Measurements from ENCODE around the gene TMEM200B. TPM values are rescaled to one million over a fixed set of nuclear protein-coding genes. Genes with fewer than 3 reads are reported as not detected.
"Not testable (repeated sequence)": the region's sequence is repeated elsewhere in the genome, so short reads cannot be mapped to it uniquely, and the experiment has no call there.

Gene TMEM200B
- total RNA-seq, 4 donors from 2014 or later: 0.91 to 5.3 (median 3.4) TPM

- H3K4me3 ChIP-seq: no peak overlapping the region
- no peak for TF ChIP-seq POLR2A (IDR thresholded peaks at IDR 0.05)
- no peak for TF ChIP-seq CTCF (IDR thresholded peaks at IDR 0.05)
- 71 to 73% methylated on average over 5 of the region's 6 CpGs for WGBS, 2 donors
- no peak for DNase-seq
- no peak overlapping the region for H3K27ac ChIP-seq
- H3K4me1 ChIP-seq: no peaks in the 10 kb centered on the region
- H3K9me3 ChIP-seq: no peaks in the 10 kb centered on the region
- H3K36me3 ChIP-seq: peaks cover 0 to 85% (median 0%) of the 10 kb centered on the region in 3 donors
- H3K27me3 ChIP-seq: no peaks in the 10 kb centered on the region
- intact Hi-C loops (cut with DNase I): no loop called here
These were observed 10.1 kb downstream of the TMEM200B start for GRCh38 chr1:29113413-29114117.

GRCh38 chr1:29112705-29113412 is 10.8 kb downstream of the TMEM200B start:
- no peak for DNase-seq
- H3K36me3 ChIP-seq: peaks cover 0 to 83% (median 0%) of the 10 kb centered on the region in 3 donors
- TF ChIP-seq POLR2A (IDR thresholded peaks at IDR 0.05) (no peak), CTCF (IDR thresholded peaks at IDR 0.05) (no peak)
- no peaks in the 10 kb centered on the region for H3K9me3 ChIP-seq
- no peaks in the 10 kb centered on the region for H3K4me1 ChIP-seq
- no peak overlapping the region for H3K4me3 ChIP-seq
- no peak overlapping the region for H3K27ac ChIP-seq
- intact Hi-C loops (cut with DNase I): no loop called here
- no peaks in the 10 kb centered on the region for H3K27me3 ChIP-seq
- WGBS, 2 donors: 89 to 91% methylated on average over 7 of the region's 7 CpGs

GRCh38 chr1:29108041-29108440 is 15.7 kb downstream of the TMEM200B start:
- WGBS, 2 donors: 91 to 100% methylated on average over 6 of the region's 6 CpGs
- DNase-seq; intact Hi-C loops (cut with DNase I): not testable (repeated sequence)

GRCh38 chr1:29105822-29106221 is 17.9 kb downstream of the TMEM200B start:
- no peak overlapping the region for H3K27ac ChIP-seq
- TF ChIP-seq POLR2A (IDR thresholded peaks at IDR 0.05) (no peak), CTCF (IDR thresholded peaks at IDR 0.05) (no peak)
- H3K4me1 ChIP-seq: no peaks in the 10 kb centered on the region
- no peaks in the 10 kb centered on the region for H3K9me3 ChIP-seq
- peaks cover 0 to 66% (median 0%) of the 10 kb centered on the region in 3 donors for H3K36me3 ChIP-seq
- DNase-seq: no peak
- 79 to 91% methylated on average over 6 of the region's 6 CpGs for WGBS, 2 donors
- intact Hi-C loops (cut with DNase I): no loop called here
- no peak overlapping the region for H3K4me3 ChIP-seq
- H3K27me3 ChIP-seq: no peaks in the 10 kb centered on the region

More at GRCh38 chr1:29108041-29108440, 15.7 kb downstream of the TMEM200B start:
- H3K36me3 ChIP-seq: peaks cover 0 to 64% (median 0%) of the 10 kb centered on the region in 3 donors
- not testable (repeated sequence) for H3K27ac ChIP-seq, H3K4me1 ChIP-seq, H3K4me3 ChIP-seq, H3K27me3 ChIP-seq, H3K9me3 ChIP-seq

GRCh38 chr1:29100487-29100886 is 23.2 kb downstream of the TMEM200B start:
- DNase-seq: no peak
- Histone ChIP-seq H3K4me3 (no peak overlapping the region), H3K4me1 (no peaks in the 10 kb centered on the region), H3K9me3 (no peaks in the 10 kb centered on the region), H3K36me3 (peaks cover 0 to 83% (median 0%) of the 10 kb centered on the region in 3 donors), H3K27ac (no peak overlapping the region), H3K27me3 (no peaks in the 10 kb centered on the region)
- intact Hi-C loops (cut with DNase I): no loop called here
- no peak for TF ChIP-seq POLR2A (IDR thresholded peaks at IDR 0.05)
- TF ChIP-seq CTCF (IDR thresholded peaks at IDR 0.05): no peak
- WGBS, 2 donors: 85 to 88% methylated on average over 1 of the region's 1 CpG
